Psoas muscle (tissue), 8 donors: ENCODE results near the gene STK10. TPM values are rescaled to one million over a fixed set of nuclear protein-coding genes. Genes with fewer than 3 reads are reported as not detected.
"Not testable (repeated sequence)": the region's sequence is repeated elsewhere in the genome, so short reads cannot be mapped to it uniquely, and the experiment has no call there.

ENCODE experiments used
- ATAC-seq, 4 donors: fragments of 200-7000 bp; cut with Tn5 transposase; one replicate each; pipeline ENCODE4 v1.9.1; 2020; ENCODE audit warnings: moderate library complexity in 3 of 4, mild to moderate bottlenecking in 2 of 4
- DNase-seq, 2 donors: peaks; one replicate each; pipeline ENCODE4 v3.0.0-alpha.2; 2020
- H3K27ac ChIP-seq: fragments of 200-600 bp; one replicate; pipeline ENCODE4 v1.8.0; 2022
- H3K27me3 ChIP-seq, 3 donors: fragments of 200-600 bp in 1 of 3; one replicate each; pipeline versions ENCODE4 v1.6.1 to v1.8.0; 2013 to 2022; ENCODE audit warnings: low read length in 2 of 3, mild to moderate bottlenecking in 2 of 3, moderate library complexity in 1 of 3; ENCODE audit not compliant: insufficient read depth in 3 of 3
- H3K36me3 ChIP-seq, 2 donors: fragments of 200-600 bp in 1 of 2; one replicate each; pipeline versions ENCODE4 v1.6.1 to v1.8.0; 2013 to 2022; ENCODE audit warnings: low read depth in 1 of 2, mild to moderate bottlenecking in 1 of 2, moderate library complexity in 1 of 2; ENCODE audit not compliant: insufficient read depth in 1 of 2
- H3K4me1 ChIP-seq: fragments of 200-600 bp; one replicate; pipeline ENCODE4 v1.8.0; 2022
- H3K4me3 ChIP-seq: fragments of 200-600 bp; one replicate; pipeline ENCODE4 v1.8.0; 2022; ENCODE audit warnings: mild to moderate bottlenecking
- H3K9me3 ChIP-seq: fragments of 200-600 bp; one replicate; pipeline ENCODE4 v1.8.0; 2022
- WGBS, 3 donors: extraction: QIAGEN DNeasy Blood & Tissue Kit; methylation state at CpG; one replicate each; pipeline versions ENCODE4 v1.1.6 to v1.1.7; 2013; 5-methylcytosine and 5-hydroxymethylcytosine counted together
- intact Hi-C, 2 donors: fragments of 100-400 bp; cut with DNase I; formaldehyde crosslinking; loops; one replicate each; pipeline versions ENCODE4 v1.11.0 to v1.14.2; 2022
- polyA plus RNA-seq, 3 donors: library from polyadenylated mRNA; stranded (reverse); fragments of 200-250 nt; gene quantifications; one replicate each; pipeline ENCODE4 v1.2.3, GENCODE V29; 2013
- total RNA-seq, 4 donors: library from RNA; stranded (reverse); fragmentation: NEBNext Ultra II Directional in 2 of 4; extraction: Animal tissue kit (Norgen Biotek cat#: 25700) in 2 of 4; gene quantifications; one replicate each; pipeline versions ENCODE4 v1.2.1 to v1.2.4, GENCODE V29; 2021 to 2023
- TF ChIP-seq, protein P1 (sequence below): fragments of 200-600 bp; IDR thresholded peaks from one replicate; pipeline ENCODE4 v1.8.0; 2022; ENCODE audit warnings: antibody characterized with exemption
- donor health status: healthy with polysubstance abuse.
- donor health status: DM: no; HTN: no; CAD: no; lungs with moderate emphysema.
- donor health status: Bipolar disorder and iron deficiency.
- donor health status: healthy.
- donor health status: DM: yes; HTN: yes; CAD: no.
- donor health status: DM: no; HTN: no; CAD: no.
- donor health status: DM: no; HTN: no; CAD: no.
- donor health status: DM: yes; HTN: yes; CAD: no.

STK10 gene
- total and polyA plus RNA-seq, 7 donors = 1.9 to 8.6 (median 6.2) TPM

DNA sequence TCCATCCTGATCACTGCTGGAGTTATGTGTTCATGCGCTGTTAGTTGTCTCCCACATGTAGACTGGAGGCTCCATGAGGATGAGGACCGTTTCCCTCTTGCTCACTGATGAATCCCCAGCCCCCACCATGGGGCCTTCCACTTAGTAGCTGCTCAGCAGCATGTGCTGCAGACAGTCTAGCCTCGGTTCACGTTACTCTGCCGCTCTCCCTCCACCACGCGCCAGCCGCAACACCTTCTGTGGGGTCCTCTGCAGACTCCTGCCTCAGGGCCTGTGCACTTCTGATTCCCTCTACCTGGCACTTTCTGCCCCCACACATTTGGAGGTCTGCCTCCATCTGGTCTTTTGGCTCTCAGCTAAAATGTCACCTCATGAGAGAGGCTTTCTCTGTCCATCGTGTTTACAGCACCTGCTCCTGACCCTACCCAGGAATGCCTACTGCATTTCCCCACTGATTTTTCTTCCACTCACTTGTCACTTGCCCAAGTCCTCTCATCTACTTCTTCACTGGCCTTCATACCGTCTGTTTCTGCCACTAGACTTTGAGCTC is 36.3 kb downstream of the STK10 start:
- no peaks in the 10 kb centered on the region for H3K4me1 ChIP-seq
- H3K27ac ChIP-seq = no peak overlapping the region
- ATAC-seq (no peak), DNase-seq (no peak)
- H3K27me3 ChIP-seq = no peaks in the 10 kb centered on the region
- H3K9me3 ChIP-seq = no peaks in the 10 kb centered on the region
- TF ChIP-seq, protein P1, sequence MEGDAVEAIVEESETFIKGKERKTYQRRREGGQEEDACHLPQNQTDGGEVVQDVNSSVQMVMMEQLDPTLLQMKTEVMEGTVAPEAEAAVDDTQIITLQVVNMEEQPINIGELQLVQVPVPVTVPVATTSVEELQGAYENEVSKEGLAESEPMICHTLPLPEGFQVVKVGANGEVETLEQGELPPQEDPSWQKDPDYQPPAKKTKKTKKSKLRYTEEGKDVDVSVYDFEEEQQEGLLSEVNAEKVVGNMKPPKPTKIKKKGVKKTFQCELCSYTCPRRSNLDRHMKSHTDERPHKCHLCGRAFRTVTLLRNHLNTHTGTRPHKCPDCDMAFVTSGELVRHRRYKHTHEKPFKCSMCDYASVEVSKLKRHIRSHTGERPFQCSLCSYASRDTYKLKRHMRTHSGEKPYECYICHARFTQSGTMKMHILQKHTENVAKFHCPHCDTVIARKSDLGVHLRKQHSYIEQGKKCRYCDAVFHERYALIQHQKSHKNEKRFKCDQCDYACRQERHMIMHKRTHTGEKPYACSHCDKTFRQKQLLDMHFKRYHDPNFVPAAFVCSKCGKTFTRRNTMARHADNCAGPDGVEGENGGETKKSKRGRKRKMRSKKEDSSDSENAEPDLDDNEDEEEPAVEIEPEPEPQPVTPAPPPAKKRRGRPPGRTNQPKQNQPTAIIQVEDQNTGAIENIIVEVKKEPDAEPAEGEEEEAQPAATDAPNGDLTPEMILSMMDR = no peak
- intact Hi-C loops = no loop called here
- WGBS, 3 donors = 87 to 94% (median 93%) methylated on average over 10 of the region's 10 CpGs
- H3K4me3 ChIP-seq = no peak overlapping the region
- peaks cover 2 to 9% of the 10 kb centered on the region in 2 donors for H3K36me3 ChIP-seq

DNA sequence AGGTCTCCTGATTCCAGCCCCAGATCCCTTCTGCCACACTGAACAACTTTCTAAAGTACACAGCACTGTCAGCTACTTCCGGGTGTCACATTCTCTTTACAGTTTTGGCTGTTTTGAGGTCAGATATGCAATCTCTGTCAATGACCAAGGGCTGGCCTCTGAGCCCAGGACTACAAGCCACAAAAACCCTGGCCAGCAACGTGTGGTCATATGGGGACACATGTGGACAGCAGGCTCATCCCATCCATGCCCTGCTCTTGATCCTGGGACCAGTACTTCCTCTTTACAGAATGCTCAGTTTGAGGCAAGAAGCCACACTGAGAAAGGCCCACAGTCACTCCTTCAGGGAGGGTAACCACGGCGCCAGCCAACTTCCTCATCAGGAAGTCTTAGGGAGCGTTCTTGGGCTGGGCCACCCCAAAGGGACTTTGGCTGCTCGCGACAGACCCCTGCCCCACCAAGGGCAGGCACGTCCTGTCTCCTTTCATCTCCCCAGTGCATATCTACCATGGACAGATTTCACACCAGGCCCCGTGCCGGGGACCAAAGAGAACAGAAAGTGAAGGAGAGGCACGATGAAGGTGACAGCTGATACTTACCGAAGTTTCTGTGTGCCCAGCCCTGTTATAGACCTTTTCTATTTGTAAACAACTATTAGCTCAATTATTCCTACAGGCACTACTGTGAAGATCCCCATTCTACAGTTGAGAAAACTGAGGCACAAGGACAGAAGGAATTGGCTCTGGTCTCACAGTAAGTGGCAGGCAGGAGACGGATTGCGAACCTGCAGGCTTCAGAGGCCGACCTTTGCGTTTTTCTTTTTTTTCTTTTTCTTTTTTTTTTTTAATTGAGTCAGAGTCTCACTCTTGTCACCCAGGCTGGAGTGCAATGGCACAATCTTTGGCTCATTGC is 37.3 kb downstream of the STK10 start:
- intact Hi-C loops = no loop called here
- Histone ChIP-seq H3K36me3 (peaks cover 0 to 4% of the 10 kb centered on the region in 2 donors), H3K4me3 (no peak overlapping the region), H3K27ac (no peak overlapping the region), H3K4me1 (no peaks in the 10 kb centered on the region), H3K27me3 (no peaks in the 10 kb centered on the region), H3K9me3 (no peaks in the 10 kb centered on the region)
- DNase-seq = peak; percentile 46 to 73
- peak; percentile 25 to 72 (median 50) for ATAC-seq
- TF ChIP-seq, protein P1 = no peak
- 75 to 78% (median 76%) methylated on average over 16 of the region's 16 CpGs for WGBS, 3 donors

DNA sequence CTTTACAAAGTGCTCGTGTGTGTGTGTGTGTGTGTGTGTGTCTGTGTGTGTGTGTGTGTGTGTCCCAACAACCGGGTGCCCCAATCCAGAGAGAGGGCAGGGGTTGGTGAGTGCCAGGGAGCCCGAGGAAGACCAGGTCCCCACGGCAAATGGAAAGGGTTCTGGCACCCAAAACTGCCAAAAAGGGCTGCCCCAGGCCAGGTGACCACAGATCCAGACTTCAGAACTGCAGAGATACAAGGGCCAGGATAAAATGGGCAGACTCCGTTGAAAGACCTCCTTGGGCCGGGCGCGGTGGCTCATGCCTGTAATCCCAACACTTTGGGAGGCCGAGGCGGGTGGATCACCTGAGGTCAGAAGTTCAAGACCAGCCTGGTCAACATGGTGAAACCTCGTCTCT is 38.5 kb downstream of the STK10 start:
- H3K27me3 ChIP-seq, H3K9me3 ChIP-seq, H3K36me3 ChIP-seq, intact Hi-C loops, ATAC-seq, H3K27ac ChIP-seq, DNase-seq, H3K4me1 ChIP-seq, H3K4me3 ChIP-seq: not testable (repeated sequence)
- 90 to 94% (median 91%) methylated on average over 9 to 11 of the region's 11 CpGs for WGBS, 3 donors

DNA sequence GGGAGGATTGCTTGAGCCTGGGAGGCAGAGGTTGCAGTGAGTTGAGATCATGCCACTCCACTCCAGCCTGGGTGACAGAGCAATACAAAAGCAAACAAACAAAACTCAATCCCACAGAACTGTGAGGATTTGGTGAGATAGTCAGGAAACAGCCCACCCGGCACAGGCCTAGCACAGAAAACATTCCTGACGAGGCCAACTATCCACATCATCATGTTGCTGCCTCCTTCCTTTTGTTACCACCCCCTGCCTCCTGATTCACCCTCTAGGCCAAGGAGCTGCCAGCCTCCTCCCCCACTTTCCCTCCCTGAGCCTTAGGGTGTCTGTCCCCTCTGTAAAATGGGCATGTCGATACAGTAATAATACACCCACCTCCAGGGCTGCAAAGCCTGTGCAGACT is 39.0 kb downstream of the STK10 start:
- TF ChIP-seq, protein P1 = no peak
- intact Hi-C loops = no loop called here
- Histone ChIP-seq H3K27me3 (no peaks in the 10 kb centered on the region), H3K27ac (no peak overlapping the region), H3K4me3 (no peak overlapping the region), H3K36me3 (no peaks in the 10 kb centered on the region), H3K9me3 (no peaks in the 10 kb centered on the region), H3K4me1 (peaks cover 4% of the 10 kb centered on the region)
- ATAC-seq (no peak), DNase-seq (no peak)
- 90 to 94% (median 92%) methylated on average over 3 of the region's 3 CpGs for WGBS, 3 donors

DNA sequence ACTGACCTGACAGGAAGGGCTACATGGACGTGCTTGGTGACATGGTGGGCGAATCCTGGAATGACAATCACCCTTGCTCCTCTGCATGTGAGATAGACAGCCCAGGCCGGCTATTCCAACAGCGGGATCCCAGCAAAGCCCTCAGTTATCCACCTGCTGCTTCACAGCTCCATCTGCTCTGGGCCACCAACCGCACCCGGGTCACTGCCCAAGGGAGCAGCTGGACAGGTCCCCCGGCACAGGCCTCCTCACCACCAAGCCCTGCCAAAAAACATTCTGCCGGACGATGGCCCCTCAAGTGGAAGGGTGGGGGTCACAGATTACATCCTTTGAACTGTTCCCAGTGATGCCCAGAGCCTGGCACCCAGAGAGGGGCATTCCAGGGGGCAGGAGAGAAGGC is 39.6 kb downstream of the STK10 start:
- H3K36me3 ChIP-seq = no peaks in the 10 kb centered on the region
- H3K9me3 ChIP-seq = no peaks in the 10 kb centered on the region
- 60 to 71% (median 62%) methylated on average over 9 of the region's 9 CpGs for WGBS, 3 donors
- H3K4me3 ChIP-seq = no peak overlapping the region
- intact Hi-C loops = no loop called here
- H3K4me1 ChIP-seq = peaks cover 4% of the 10 kb centered on the region
- TF ChIP-seq, protein P1 = no peak
- H3K27ac ChIP-seq = no peak overlapping the region
- ATAC-seq (no peak), DNase-seq (no peak)
- no peaks in the 10 kb centered on the region for H3K27me3 ChIP-seq
